Caco-2 (cell line): ENCODE measurements around the gene SGCD. TPM values are rescaled to one million over a fixed set of nuclear protein-coding genes. Genes with fewer than 3 reads are reported as not detected.

Source experiments
- BruUV-seq: library from RNA; stranded (reverse); fragments of 400-500 nt; replicated peaks from 2 replicates; lab custom pipeline; 2021; lab: Mats Ljungman, UMichigan
- CTCF ChIA-PET: fragments of 300-600 bp; sonication (Branson Sonifier 250); formaldehyde crosslinking; loops from one replicate; lab custom pipeline; 2022; ENCODE audit warnings: antibody characterized with exemption; lab: Charles Lee
- POLR2A ChIA-PET: fragments of 300-600 bp; sonication (Branson Sonifier 250); formaldehyde crosslinking; loops from one replicate; lab custom pipeline; 2022; ENCODE audit warnings: antibody characterized with exemption; lab: Charles Lee
- DNase-seq, 2 experiments: peaks; one replicate each; pipeline versions ENCODE4 v3.0.0 to v3.0.0-alpha.2; 2020 to 2022
- H3K27me3 ChIP-seq: replicated peaks from 2 replicates; pipeline ENCODE4 v1.6.0; 2011; ENCODE audit warnings: low read length; ENCODE audit not compliant: control insufficient read depth, insufficient read depth
- H3K36me3 ChIP-seq: 2 replicates; pipeline ENCODE4 v1.5.1; 2011; ENCODE audit warnings: low read length; ENCODE audit not compliant: control insufficient read depth, insufficient read depth
- H3K4me1 ChIP-seq: fragments of 250-450 bp; sonication (Bioruptor Pico); 2 replicates; pipeline ENCODE4 v1.5.1; 2020; ENCODE audit warnings: mild to moderate bottlenecking
- H3K4me3 ChIP-seq: 2 replicates; pipeline ENCODE4 v1.5.1; 2011; ENCODE audit warnings: low read depth, mild to moderate bottlenecking, control low read depth, low read length
- H3K9me3 ChIP-seq: fragments of 250-450 bp; sonication (Bioruptor Pico); 2 replicates; pipeline ENCODE4 v1.5.1; 2020; ENCODE audit warnings: mild to moderate bottlenecking, moderate library complexity
- H3K27ac Mint-ChIP-seq: one replicate; pipeline ENCODE4 v1.8.0; 2022; ENCODE audit warnings: mixed read lengths; ENCODE audit not compliant: unreplicated experiment
- H3K27me3 Mint-ChIP-seq: one replicate; pipeline ENCODE4 v1.8.0; 2022; ENCODE audit warnings: mixed read lengths; ENCODE audit not compliant: insufficient read depth, unreplicated experiment
- H3K36me3 Mint-ChIP-seq: one replicate; pipeline ENCODE4 v1.8.0; 2022; ENCODE audit warnings: mild to moderate bottlenecking, mixed read lengths; ENCODE audit not compliant: insufficient read depth, unreplicated experiment
- H3K4me1 Mint-ChIP-seq: one replicate; pipeline ENCODE4 v1.8.0; 2022; ENCODE audit warnings: low read depth, mixed read lengths; ENCODE audit not compliant: unreplicated experiment
- H3K4me3 Mint-ChIP-seq: one replicate; pipeline ENCODE4 v1.8.0; 2022; ENCODE audit warnings: mild to moderate bottlenecking, moderate library complexity, mixed read lengths; ENCODE audit not compliant: unreplicated experiment
- H3K9me3 Mint-ChIP-seq: one replicate; pipeline ENCODE4 v1.8.0; 2022; ENCODE audit warnings: mixed read lengths; ENCODE audit not compliant: unreplicated experiment
- intact Hi-C: fragments of 100-400 bp; cut with micrococcal nuclease; formaldehyde crosslinking; loops from one replicate; pipeline ENCODE4 v1.10.0; 2022; ENCODE audit not compliant: unreplicated experiment
- total RNA-seq: library from RNA; stranded (reverse); gene quantifications from 2 replicates; pipeline ENCODE4 v1.2.3, GENCODE V29; 2022
- TF ChIP-seq, protein P1 (sequence below), 2 experiments: fragments of 200-600 bp in 1 of 2; IDR thresholded peaks; 1 replicate in 1 of 2; 2 replicates in 1 of 2; pipeline versions ENCODE4 v1.5.1 to v1.8.0; 2011 to 2022; ENCODE audit warnings: antibody characterized with exemption in 1 of 2, control low read depth in 1 of 2, inconsistent platforms in 1 of 2, low read depth in 1 of 2, low read length in 1 of 2, mild to moderate bottlenecking in 1 of 2, moderate library complexity in 1 of 2; ENCODE audit not compliant: insufficient read depth in 1 of 2, severe bottlenecking in 1 of 2, unreplicated experiment in 1 of 2

SGCD gene
- total RNA-seq, 1 experiment from 2014 or later = 0.20 TPM

DNA sequence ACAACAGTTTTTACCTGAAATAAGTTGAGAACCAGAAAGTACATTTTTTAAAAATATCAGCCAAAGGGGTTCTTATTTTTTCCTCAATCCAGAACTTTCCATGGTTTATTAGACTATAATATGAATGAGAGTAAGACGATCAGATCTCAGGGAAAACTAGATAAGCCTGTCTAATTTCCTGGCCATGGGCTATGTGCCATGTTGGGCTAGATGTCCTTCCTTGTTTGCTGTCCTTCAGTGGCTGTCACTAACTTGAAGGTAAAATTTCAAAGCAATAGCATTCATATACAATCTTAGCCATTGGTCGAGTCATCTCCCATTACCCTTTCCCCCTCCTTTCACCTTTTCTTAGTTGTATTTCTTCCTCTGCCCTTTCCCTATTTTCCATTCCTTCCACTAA lies 343.7 kb downstream of the SGCD start:
- POLR2A ChIA-PET = no interaction called here
- DNase-seq = no peak

DNA sequence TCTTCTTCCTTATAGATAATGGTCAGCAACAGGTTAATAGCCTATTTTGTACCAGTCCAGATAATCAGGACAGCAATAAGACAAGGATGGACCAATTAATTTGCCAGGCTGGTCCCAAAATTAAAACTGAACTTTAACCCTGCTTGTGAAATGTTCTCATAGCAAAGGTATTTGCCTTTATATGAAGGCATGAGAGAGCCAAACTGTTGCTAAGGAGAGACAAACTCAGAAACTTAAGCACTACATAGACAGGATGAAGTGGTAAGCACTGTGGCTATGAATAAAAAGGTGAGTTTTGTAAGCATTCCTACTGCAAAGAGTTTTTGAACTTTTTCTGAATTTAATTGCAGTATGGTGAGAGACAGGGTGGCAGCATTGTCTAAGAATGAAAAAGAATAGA lies 348.4 kb downstream of the SGCD start:
- Mint-ChIP-seq H3K27ac (no peak overlapping the region), H3K4me1 (no peaks in the 10 kb centered on the region), H3K36me3 (no peaks in the 10 kb centered on the region), H3K27me3 (no peaks in the 10 kb centered on the region), H3K4me3 (no peak overlapping the region), H3K9me3 (no peaks in the 10 kb centered on the region)
- no peaks in the 10 kb centered on the region for H3K27me3 ChIP-seq
- intact Hi-C loops = loop anchor here (2.0 to 5.0 kb wide), 2 partner anchors 17 to 142 kb away; no protein-coding TSS in a partner anchor
- DNase-seq = no peak
- no peaks in the 10 kb centered on the region for H3K36me3 ChIP-seq
- TF ChIP-seq, protein P1, sequence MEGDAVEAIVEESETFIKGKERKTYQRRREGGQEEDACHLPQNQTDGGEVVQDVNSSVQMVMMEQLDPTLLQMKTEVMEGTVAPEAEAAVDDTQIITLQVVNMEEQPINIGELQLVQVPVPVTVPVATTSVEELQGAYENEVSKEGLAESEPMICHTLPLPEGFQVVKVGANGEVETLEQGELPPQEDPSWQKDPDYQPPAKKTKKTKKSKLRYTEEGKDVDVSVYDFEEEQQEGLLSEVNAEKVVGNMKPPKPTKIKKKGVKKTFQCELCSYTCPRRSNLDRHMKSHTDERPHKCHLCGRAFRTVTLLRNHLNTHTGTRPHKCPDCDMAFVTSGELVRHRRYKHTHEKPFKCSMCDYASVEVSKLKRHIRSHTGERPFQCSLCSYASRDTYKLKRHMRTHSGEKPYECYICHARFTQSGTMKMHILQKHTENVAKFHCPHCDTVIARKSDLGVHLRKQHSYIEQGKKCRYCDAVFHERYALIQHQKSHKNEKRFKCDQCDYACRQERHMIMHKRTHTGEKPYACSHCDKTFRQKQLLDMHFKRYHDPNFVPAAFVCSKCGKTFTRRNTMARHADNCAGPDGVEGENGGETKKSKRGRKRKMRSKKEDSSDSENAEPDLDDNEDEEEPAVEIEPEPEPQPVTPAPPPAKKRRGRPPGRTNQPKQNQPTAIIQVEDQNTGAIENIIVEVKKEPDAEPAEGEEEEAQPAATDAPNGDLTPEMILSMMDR (IDR thresholded peaks at IDR 0.05; ENCODE audit: insufficient read depth in 1 of 2, low read depth in 1 of 2, low read length in 1 of 2, severe bottlenecking in 1 of 2, unreplicated experiment in 1 of 2) = no peak
- BruUV-seq = no TSS peak
- H3K9me3 ChIP-seq = no peaks in the 10 kb centered on the region
- H3K4me1 ChIP-seq = peaks cover 7% of the 10 kb centered on the region; the same call in 1 of the 2 replicates
- POLR2A ChIA-PET = no interaction called here
- no peak overlapping the region for H3K4me3 ChIP-seq
- CTCF ChIA-PET = no interaction called here

More for the DNA sequence above, 343.7 kb downstream of the SGCD start:
- Mint-ChIP-seq H3K4me3 (no peak overlapping the region), H3K9me3 (peaks cover 12% of the 10 kb centered on the region), H3K27ac (no peak overlapping the region), H3K36me3 (no peaks in the 10 kb centered on the region), H3K27me3 (no peaks in the 10 kb centered on the region), H3K4me1 (peaks cover 9% of the 10 kb centered on the region)
- H3K4me3 ChIP-seq = no peak overlapping the region
- H3K4me1 ChIP-seq = peaks cover 12% of the 10 kb centered on the region
- no TSS peak for BruUV-seq
- H3K9me3 ChIP-seq = no peaks in the 10 kb centered on the region
- no peaks in the 10 kb centered on the region for H3K36me3 ChIP-seq
- TF ChIP-seq, protein P1 (IDR thresholded peaks at IDR 0.05; ENCODE audit: insufficient read depth in 1 of 2, low read depth in 1 of 2, low read length in 1 of 2, severe bottlenecking in 1 of 2, unreplicated experiment in 1 of 2) = no peak
- intact Hi-C loops = no loop called here
- H3K27me3 ChIP-seq = no peaks in the 10 kb centered on the region
- CTCF ChIA-PET = interaction anchor here (0.5 kb wide), 1 partner anchor 9 kb away, joined by 3 read pairs; no protein-coding TSS in a partner anchor

DNA sequence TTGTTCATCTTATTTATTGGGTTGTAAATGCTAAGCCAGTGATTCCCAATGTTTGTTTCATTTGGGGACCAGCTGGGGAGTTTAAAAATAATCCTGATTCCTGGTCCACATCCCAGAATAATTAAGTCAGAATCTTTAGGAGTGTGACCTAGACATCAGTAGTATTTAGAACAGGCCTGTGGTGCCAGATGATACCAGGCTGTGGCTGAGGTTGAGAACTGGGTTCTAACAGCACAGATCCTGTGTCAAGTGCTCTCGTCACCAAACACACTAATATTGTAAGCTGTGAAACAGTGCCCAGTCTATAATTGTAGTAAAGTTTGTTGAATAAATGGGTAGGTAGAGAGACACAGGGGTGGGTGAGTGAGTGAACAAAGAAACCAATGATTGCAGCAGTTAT lies 351.0 kb downstream of the SGCD start:
- Mint-ChIP-seq H3K36me3 (no peaks in the 10 kb centered on the region), H3K27me3 (no peaks in the 10 kb centered on the region), H3K27ac (no peak overlapping the region), H3K4me3 (no peak overlapping the region), H3K9me3 (no peaks in the 10 kb centered on the region), H3K4me1 (no peaks in the 10 kb centered on the region)
- ChIA-PET CTCF (no interaction called here), POLR2A (no interaction called here)
- Histone ChIP-seq H3K9me3 (no peaks in the 10 kb centered on the region), H3K4me3 (no peak overlapping the region), H3K27me3 (no peaks in the 10 kb centered on the region), H3K4me1 (peaks cover 7% of the 10 kb centered on the region; the same call in 1 of the 2 replicates), H3K36me3 (no peaks in the 10 kb centered on the region)
- DNase-seq = no peak
- intact Hi-C loops = loop anchor here (5.0 kb wide), 1 partner anchor 139 kb away; no protein-coding TSS in a partner anchor
- BruUV-seq = no TSS peak
- TF ChIP-seq, protein P1 (IDR thresholded peaks at IDR 0.05; ENCODE audit: insufficient read depth in 1 of 2, low read depth in 1 of 2, low read length in 1 of 2, severe bottlenecking in 1 of 2, unreplicated experiment in 1 of 2) = no peak
